ENCODE measurements around the gene SIAH1. TPM values are rescaled to one million over a fixed set of nuclear protein-coding genes. Genes with fewer than 3 reads are reported as not detected.

Gene SIAH1
- polyA plus RNA-seq, 1 donor (not counting 4 experiments of a cell fraction or from before 2014, with no cell fraction given), result 19.0 TPM

GRCh38 chr16:48329138-48329537, 56.1 kb downstream of the SIAH1 start:
- H2AFZ ChIP-seq (ENCODE audit: control insufficient read depth, low read length), result no peak overlapping the region
- H3K9me1 ChIP-seq (ENCODE audit: control insufficient read depth, extremely low read depth, insufficient read depth, low read length), result peaks cover 2% of the 10 kb centered on the region
- dilution Hi-C loops (cut with MboI; ENCODE audit: extremely low pct_ligation_motif_present, low sequenced_read_pairs), result no loop called here
- no peaks in the 10 kb centered on the region for H3K79me2 ChIP-seq (ENCODE audit: control insufficient read depth, insufficient read depth, low read length)
- H3K9ac ChIP-seq (ENCODE audit: control insufficient read depth, extremely low read depth, insufficient read depth, low read length), result no peak overlapping the region
- H3K27me3 ChIP-seq (ENCODE audit: control insufficient read depth, extremely low read depth, insufficient read depth, low read length), result no peaks in the 10 kb centered on the region
- FAIRE-seq, result no peak
- no peak overlapping the region for H3K4me3 ChIP-seq (ENCODE audit: control insufficient read depth in 2 of 3, extremely low read depth in 1 of 3, insufficient read depth in 2 of 3, low read depth in 1 of 3, low read length in 3 of 3)
- H3K27ac ChIP-seq (ENCODE audit: control insufficient read depth, insufficient read depth, low read length), result no peak overlapping the region
- H3K9me3 ChIP-seq (ENCODE audit: control insufficient read depth, low read depth, low read length), result no peaks in the 10 kb centered on the region
- H3K36me3 ChIP-seq (ENCODE audit: control insufficient read depth in 2 of 2, extremely low read depth in 1 of 2, insufficient read depth in 2 of 2, low read length in 2 of 2), result peaks cover 2 to 3% of the 10 kb centered on the region in 2 experiments
- no peak for TF ChIP-seq EZH2 (IDR thresholded peaks at IDR 0.05; ENCODE audit: low read length)
- TF ChIP-seq, protein P1, sequence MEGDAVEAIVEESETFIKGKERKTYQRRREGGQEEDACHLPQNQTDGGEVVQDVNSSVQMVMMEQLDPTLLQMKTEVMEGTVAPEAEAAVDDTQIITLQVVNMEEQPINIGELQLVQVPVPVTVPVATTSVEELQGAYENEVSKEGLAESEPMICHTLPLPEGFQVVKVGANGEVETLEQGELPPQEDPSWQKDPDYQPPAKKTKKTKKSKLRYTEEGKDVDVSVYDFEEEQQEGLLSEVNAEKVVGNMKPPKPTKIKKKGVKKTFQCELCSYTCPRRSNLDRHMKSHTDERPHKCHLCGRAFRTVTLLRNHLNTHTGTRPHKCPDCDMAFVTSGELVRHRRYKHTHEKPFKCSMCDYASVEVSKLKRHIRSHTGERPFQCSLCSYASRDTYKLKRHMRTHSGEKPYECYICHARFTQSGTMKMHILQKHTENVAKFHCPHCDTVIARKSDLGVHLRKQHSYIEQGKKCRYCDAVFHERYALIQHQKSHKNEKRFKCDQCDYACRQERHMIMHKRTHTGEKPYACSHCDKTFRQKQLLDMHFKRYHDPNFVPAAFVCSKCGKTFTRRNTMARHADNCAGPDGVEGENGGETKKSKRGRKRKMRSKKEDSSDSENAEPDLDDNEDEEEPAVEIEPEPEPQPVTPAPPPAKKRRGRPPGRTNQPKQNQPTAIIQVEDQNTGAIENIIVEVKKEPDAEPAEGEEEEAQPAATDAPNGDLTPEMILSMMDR (optimal IDR thresholded peaks at IDR 0.05 in 1 of 3, IDR thresholded peaks at IDR 0.05 in 1 of 3, conservative IDR thresholded peaks at IDR 0.05 in 1 of 3; ENCODE audit: extremely low read depth in 1 of 3, insufficient read depth in 2 of 3, low read length in 3 of 3), result no peak
- no peak for DNase-seq (ENCODE audit: low read depth, low spot score)
- no peaks in the 10 kb centered on the region for H4K20me1 ChIP-seq (ENCODE audit: control insufficient read depth, extremely low read depth, insufficient read depth, low read length)
- no peaks in the 10 kb centered on the region for H3K4me1 ChIP-seq (ENCODE audit: control insufficient read depth, extremely low read depth, insufficient read depth, low read length)
- H3K4me2 ChIP-seq (ENCODE audit: control insufficient read depth, extremely low read depth, insufficient read depth, low read depth, low read length), result no peak overlapping the region

GRCh38 chr16:48326915-48327314, 58.3 kb downstream of the SIAH1 start:
- no peak for DNase-seq (ENCODE audit: low read depth, low spot score)
- dilution Hi-C loops (cut with MboI; ENCODE audit: extremely low pct_ligation_motif_present, low sequenced_read_pairs), result no loop called here
- FAIRE-seq, result no peak

More at GRCh38 chr16:48326915-48327314, 58.3 kb downstream of the SIAH1 start:
- no peaks in the 10 kb centered on the region for H3K9me3 ChIP-seq (ENCODE audit: control insufficient read depth, low read depth, low read length)
- H3K36me3 ChIP-seq (ENCODE audit: control insufficient read depth in 2 of 2, extremely low read depth in 1 of 2, insufficient read depth in 2 of 2, low read length in 2 of 2), result peaks cover 2 to 3% of the 10 kb centered on the region in 2 experiments
- TF ChIP-seq, protein P1 (optimal IDR thresholded peaks at IDR 0.05 in 1 of 3, IDR thresholded peaks at IDR 0.05 in 1 of 3, conservative IDR thresholded peaks at IDR 0.05 in 1 of 3; ENCODE audit: extremely low read depth in 1 of 3, insufficient read depth in 2 of 3, low read length in 3 of 3), result no peak
- TF ChIP-seq EZH2 (IDR thresholded peaks at IDR 0.05; ENCODE audit: low read length), result no peak
- H4K20me1 ChIP-seq (ENCODE audit: control insufficient read depth, extremely low read depth, insufficient read depth, low read length), result no peaks in the 10 kb centered on the region
- H3K27me3 ChIP-seq (ENCODE audit: control insufficient read depth, extremely low read depth, insufficient read depth, low read length), result no peaks in the 10 kb centered on the region
- no peak overlapping the region for H3K4me2 ChIP-seq (ENCODE audit: control insufficient read depth, extremely low read depth, insufficient read depth, low read depth, low read length)
- peaks cover 2% of the 10 kb centered on the region for H3K9me1 ChIP-seq (ENCODE audit: control insufficient read depth, extremely low read depth, insufficient read depth, low read length)
- no peak overlapping the region for H2AFZ ChIP-seq (ENCODE audit: control insufficient read depth, low read length)
- no peaks in the 10 kb centered on the region for H3K4me1 ChIP-seq (ENCODE audit: control insufficient read depth, extremely low read depth, insufficient read depth, low read length)
- H3K79me2 ChIP-seq (ENCODE audit: control insufficient read depth, insufficient read depth, low read length), result no peaks in the 10 kb centered on the region
- no peak overlapping the region for H3K4me3 ChIP-seq (ENCODE audit: control insufficient read depth in 2 of 3, extremely low read depth in 1 of 3, insufficient read depth in 2 of 3, low read depth in 1 of 3, low read length in 3 of 3)
- H3K9ac ChIP-seq (ENCODE audit: control insufficient read depth, extremely low read depth, insufficient read depth, low read length), result no peak overlapping the region
- no peak overlapping the region for H3K27ac ChIP-seq (ENCODE audit: control insufficient read depth, insufficient read depth, low read length)
